NB4 (cell line): Measurements from ENCODE around the gene MED26.

Experiments
- POLR2A ChIP-seq: IDR thresholded peaks from 2 replicates; pipeline ENCODE4 v1.6.1; 2011; ENCODE audit warnings: mild to moderate bottlenecking; ENCODE audit not compliant: insufficient read length; ENCODE audit errors: extremely low read depth
- TF ChIP-seq, protein P1 (sequence below): IDR thresholded peaks from one replicate; pipeline ENCODE4 v1.5.1; 2012; ENCODE audit warnings: low read depth, low read length

DNA sequence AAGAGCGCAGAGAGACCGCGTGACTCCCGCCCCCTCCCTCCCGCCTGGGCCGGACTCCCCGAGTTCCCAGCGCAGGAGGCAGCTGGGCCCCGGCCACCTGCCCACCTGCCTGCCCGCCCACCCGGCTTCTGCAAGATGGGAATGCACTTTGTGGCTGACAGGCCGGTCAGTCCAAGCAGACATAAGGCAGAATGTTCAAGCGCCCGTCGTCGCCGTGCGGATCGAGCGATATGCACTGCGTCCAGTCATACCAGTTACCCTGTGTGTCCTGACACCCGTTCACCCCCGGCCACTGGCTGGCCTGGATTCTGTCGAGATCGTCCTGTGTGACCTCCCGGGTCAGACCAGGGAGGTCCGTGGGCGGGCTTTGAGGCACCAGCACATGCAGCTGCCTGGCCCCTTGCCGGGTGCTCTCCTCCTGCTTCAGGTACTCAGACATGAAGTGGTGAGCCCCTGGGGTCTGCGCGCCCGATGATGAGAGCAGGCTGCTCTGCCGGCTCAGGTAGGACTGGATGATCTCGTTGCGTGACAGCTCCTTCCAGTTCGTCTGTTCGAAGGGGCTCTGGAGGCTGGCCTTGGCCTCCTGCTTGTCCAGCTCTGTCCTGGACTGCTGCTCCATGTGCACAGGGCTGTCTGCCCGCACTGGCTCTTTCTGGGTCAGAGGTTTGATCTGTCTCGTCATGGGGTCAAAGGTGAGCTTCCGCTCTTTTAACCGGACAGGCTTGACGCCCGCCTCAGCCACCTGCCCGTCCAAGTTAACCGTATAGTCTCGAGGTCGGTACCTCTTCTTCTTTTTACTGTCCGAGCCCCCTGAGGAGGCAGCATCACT is 51.9 kb downstream of the MED26 start:
- no peak for TF ChIP-seq POLR2A
- TF ChIP-seq, protein P1, sequence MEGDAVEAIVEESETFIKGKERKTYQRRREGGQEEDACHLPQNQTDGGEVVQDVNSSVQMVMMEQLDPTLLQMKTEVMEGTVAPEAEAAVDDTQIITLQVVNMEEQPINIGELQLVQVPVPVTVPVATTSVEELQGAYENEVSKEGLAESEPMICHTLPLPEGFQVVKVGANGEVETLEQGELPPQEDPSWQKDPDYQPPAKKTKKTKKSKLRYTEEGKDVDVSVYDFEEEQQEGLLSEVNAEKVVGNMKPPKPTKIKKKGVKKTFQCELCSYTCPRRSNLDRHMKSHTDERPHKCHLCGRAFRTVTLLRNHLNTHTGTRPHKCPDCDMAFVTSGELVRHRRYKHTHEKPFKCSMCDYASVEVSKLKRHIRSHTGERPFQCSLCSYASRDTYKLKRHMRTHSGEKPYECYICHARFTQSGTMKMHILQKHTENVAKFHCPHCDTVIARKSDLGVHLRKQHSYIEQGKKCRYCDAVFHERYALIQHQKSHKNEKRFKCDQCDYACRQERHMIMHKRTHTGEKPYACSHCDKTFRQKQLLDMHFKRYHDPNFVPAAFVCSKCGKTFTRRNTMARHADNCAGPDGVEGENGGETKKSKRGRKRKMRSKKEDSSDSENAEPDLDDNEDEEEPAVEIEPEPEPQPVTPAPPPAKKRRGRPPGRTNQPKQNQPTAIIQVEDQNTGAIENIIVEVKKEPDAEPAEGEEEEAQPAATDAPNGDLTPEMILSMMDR, result no peak
